Measurements from ENCODE around the gene PCYOX1L.
A peak's percentile ranks its signal among the peaks of the same experiment; 100 is the strongest.
"Not testable (repeated sequence)": the region's sequence is repeated elsewhere in the genome, so short reads cannot be mapped to it uniquely, and the experiment has no call there.

Gene PCYOX1L

DNA sequence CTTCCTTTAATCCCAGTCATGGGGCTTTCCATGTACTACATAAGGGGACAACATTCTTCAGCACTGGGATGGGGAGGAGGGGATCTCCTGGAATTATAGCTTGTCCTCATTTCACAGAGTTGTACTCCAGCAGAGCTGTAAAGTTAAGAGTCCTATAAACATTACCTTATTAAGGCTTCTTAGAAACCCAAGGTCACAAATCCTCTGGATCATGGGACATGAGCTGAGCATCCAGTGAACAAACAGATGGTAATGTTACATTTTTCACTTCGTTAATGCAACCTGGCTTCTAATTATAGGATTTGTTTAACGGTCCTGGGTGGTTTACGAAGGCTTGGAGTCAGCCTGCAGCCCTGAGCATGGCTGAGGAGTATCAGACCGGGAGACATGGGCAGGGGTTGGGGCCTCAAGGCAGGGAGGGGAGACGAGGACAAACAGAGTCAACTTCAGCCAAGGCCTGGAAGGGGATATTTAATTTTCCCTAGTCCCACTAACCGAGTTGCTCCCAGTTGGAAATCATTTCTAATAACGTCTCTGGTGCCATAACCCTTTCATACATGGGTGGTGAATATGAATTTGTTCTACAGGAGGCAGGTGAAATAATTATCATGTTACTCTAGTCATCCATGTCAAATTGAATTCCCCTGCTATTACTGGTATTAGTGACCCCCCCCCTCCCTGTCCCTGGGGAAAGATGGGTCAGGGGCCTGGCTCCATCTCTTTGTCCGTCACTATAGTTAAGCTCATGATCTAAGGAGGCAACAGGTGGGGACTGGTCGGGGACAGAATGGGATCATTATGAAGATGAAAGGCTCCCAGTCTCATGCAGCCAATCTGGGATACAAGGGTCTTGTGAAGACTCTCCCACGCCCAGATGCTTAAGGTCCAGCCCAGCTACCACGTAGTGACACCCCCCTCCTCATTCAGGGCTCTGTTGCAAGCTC, 32.0 kb downstream of the PCYOX1L start:
- H3K36me3 Mint-ChIP-seq (ENCODE audit: low read depth) = no peaks in the 10 kb centered on the region
- peaks cover 8% of the 10 kb centered on the region for H3K9me3 Mint-ChIP-seq
- peak overlapping the region; percentile 73 for H3K27ac Mint-ChIP-seq
- H3K4me1 Mint-ChIP-seq = peaks cover 68% of the 10 kb centered on the region
- H3K4me3 Mint-ChIP-seq = no peak overlapping the region
- DNase-seq = no peak
- TF ChIP-seq, protein P1, sequence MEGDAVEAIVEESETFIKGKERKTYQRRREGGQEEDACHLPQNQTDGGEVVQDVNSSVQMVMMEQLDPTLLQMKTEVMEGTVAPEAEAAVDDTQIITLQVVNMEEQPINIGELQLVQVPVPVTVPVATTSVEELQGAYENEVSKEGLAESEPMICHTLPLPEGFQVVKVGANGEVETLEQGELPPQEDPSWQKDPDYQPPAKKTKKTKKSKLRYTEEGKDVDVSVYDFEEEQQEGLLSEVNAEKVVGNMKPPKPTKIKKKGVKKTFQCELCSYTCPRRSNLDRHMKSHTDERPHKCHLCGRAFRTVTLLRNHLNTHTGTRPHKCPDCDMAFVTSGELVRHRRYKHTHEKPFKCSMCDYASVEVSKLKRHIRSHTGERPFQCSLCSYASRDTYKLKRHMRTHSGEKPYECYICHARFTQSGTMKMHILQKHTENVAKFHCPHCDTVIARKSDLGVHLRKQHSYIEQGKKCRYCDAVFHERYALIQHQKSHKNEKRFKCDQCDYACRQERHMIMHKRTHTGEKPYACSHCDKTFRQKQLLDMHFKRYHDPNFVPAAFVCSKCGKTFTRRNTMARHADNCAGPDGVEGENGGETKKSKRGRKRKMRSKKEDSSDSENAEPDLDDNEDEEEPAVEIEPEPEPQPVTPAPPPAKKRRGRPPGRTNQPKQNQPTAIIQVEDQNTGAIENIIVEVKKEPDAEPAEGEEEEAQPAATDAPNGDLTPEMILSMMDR (IDR thresholded peaks at IDR 0.05) = no peak
- H3K27me3 Mint-ChIP-seq (ENCODE audit: low read depth, poor library complexity) = no peaks in the 10 kb centered on the region

DNA sequence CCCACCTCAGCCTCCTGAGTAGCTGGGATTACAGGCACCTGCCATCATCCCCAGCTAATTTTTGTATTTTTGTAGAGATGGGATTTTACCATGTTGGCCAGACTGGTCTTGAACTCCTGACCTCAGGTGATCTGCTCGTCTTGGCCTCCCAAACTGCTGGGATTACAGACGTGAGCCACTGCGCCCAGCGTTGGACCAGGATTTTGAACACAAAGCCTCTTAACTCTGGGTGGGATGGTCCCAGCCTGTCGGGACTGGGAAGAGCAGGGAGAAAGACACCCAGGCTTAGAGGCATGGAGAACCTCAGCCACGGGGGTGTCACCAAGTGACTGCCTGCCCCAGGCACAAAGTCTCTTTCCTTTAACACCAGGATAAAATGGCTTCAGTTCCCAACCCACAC, 33.2 kb downstream of the PCYOX1L start:
- DNase-seq; H3K27me3 Mint-ChIP-seq (ENCODE audit: low read depth, poor library complexity); H3K36me3 Mint-ChIP-seq (ENCODE audit: low read depth); H3K4me3 Mint-ChIP-seq; H3K9me3 Mint-ChIP-seq; H3K27ac Mint-ChIP-seq: not testable (repeated sequence)
- H3K4me1 Mint-ChIP-seq = peaks cover 57% of the 10 kb centered on the region

DNA sequence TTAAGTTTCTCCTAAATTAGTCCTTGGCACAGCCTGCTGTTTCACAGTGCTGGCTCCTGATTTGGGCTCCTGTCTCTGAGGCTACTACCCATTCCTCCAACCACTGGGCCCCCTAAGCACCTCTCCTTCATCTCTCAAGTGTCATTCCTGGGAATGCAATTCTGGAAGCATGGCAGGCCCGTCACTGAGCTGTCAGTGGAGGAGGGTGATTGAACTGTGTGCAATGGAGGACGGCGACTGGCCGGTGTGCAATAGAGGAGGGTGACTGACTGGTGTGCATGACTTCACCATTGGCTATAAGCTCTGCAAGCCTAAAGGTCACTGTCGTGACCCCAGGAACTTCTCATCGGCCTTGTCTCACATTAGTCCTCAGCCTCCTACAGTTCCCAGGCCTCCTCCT, 33.7 kb downstream of the PCYOX1L start:
- Mint-ChIP-seq H3K4me3 (no peak overlapping the region), H3K4me1 (peaks cover 56% of the 10 kb centered on the region), H3K27me3 (ENCODE audit: low read depth, poor library complexity) (no peaks in the 10 kb centered on the region), H3K27ac (peak overlapping the region; percentile 33), H3K9me3 (peaks cover 8% of the 10 kb centered on the region), H3K36me3 (ENCODE audit: low read depth) (no peaks in the 10 kb centered on the region)
- TF ChIP-seq, protein P1 (IDR thresholded peaks at IDR 0.05) = no peak
- DNase-seq = peak; percentile 38

DNA sequence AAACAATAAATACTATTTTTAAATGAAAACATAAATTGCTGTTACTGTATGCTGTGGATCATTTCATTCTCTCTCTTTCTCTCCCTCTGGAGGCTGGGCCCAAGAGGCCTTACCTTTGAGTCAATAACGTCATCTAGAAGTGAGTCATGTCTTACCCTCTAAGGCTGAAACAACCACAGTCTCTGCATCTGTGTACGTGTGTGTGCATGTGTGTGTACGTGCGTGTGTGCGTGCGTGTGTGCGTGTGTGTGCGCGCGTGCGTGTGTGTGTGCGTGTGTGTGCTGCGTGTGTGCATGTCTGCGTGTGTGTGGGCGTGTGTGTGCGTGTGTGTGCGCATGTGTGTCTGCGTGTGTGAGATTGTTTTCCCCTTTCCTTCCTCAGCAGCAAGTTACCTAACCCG, 34.9 kb downstream of the PCYOX1L start:
- no peak overlapping the region for H3K27ac Mint-ChIP-seq
- peaks cover 53% of the 10 kb centered on the region for H3K4me1 Mint-ChIP-seq
- peaks cover 5% of the 10 kb centered on the region for H3K9me3 Mint-ChIP-seq
- TF ChIP-seq, protein P1 (IDR thresholded peaks at IDR 0.05) = no peak
- no peaks in the 10 kb centered on the region for H3K27me3 Mint-ChIP-seq (ENCODE audit: low read depth, poor library complexity)
- H3K4me3 Mint-ChIP-seq = no peak overlapping the region
- DNase-seq = no peak
- H3K36me3 Mint-ChIP-seq (ENCODE audit: low read depth) = no peaks in the 10 kb centered on the region

DNA sequence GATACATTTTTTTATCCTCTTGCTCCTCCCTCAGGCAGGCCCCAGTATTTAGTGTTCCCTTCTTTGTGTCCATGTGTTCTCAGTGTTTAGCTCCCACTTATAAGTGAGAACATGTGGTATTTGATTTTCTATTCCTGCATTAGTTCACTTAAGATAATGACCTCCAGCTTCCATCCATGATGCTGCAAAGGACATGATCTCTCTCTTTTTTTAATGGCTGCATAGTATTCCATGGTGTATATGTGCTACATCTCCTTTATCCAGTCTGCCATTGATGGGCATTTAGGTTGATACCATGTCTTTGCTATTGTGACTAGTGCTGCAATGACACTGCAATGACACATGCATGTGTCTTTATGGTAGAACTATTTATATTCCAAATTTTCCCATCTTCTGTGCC, 37.1 kb downstream of the PCYOX1L start:
- peaks cover 55% of the 10 kb centered on the region for H3K4me1 Mint-ChIP-seq
- H3K27ac Mint-ChIP-seq; H3K27me3 Mint-ChIP-seq (ENCODE audit: low read depth, poor library complexity); H3K4me3 Mint-ChIP-seq; DNase-seq; H3K36me3 Mint-ChIP-seq (ENCODE audit: low read depth); H3K9me3 Mint-ChIP-seq: not testable (repeated sequence)

DNA sequence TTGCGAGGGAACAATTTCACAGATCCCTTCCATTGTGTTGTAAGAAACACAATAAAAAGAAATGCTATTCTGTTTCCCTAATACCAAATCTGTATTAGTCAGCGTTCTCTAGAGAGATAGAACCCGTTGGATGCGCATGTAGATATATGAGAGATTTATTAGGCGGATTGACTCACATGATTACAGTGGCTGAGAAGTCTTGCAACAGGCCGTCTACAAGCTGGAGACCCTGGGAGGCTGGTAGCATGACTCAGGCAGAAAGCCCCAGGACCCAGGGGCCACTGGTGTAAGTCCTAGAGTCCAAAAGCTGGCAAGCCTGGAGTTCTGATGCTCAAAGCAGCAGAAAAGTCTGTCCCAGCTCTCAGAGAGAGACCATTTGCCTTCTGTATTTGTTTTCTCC, 39.7 kb downstream of the PCYOX1L start:
- no peak overlapping the region for H3K4me3 Mint-ChIP-seq
- H3K27ac Mint-ChIP-seq = no peak overlapping the region
- peaks cover 61% of the 10 kb centered on the region for H3K4me1 Mint-ChIP-seq
- no peak for DNase-seq
- no peaks in the 10 kb centered on the region for H3K36me3 Mint-ChIP-seq (ENCODE audit: low read depth)
- TF ChIP-seq, protein P1 (IDR thresholded peaks at IDR 0.05) = no peak
- H3K9me3 Mint-ChIP-seq = no peaks in the 10 kb centered on the region
- peaks cover 1% of the 10 kb centered on the region for H3K27me3 Mint-ChIP-seq (ENCODE audit: low read depth, poor library complexity)

DNA sequence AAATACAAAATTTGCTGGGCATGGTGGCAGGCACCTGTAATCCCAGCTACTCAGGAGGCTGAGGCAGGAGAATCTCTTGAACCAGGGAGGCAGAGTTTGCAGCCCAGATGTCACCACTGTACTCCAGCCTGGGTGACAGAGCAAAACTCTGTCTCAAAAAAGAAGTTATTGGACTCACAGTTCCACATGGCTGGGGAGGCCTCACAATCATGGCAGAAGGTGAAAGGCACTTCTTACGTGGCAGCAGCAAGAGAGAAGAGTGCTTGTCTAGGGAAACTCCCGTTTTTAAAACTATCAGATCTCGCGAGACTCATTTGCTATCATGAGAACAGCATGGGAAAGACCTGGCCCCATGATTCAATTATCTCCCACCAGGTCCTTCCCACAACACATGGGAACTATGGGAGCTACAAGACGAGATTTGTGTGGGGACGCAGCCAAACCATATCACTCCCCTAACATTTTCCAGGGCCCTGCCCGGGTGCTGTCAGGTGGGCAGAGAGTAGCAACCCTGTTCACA, 41.0 kb downstream of the PCYOX1L start:
- Mint-ChIP-seq H3K4me1 (peaks cover 66% of the 10 kb centered on the region), H3K27ac (peak overlapping the region; percentile 25)
- not testable (repeated sequence) for H3K36me3 Mint-ChIP-seq (ENCODE audit: low read depth); DNase-seq; H3K4me3 Mint-ChIP-seq; H3K27me3 Mint-ChIP-seq (ENCODE audit: low read depth, poor library complexity); H3K9me3 Mint-ChIP-seq
